Neural cell (in vitro differentiated cells): ENCODE data around the gene PRSS50. TPM values are rescaled to one million over a fixed set of nuclear protein-coding genes. Genes with fewer than 3 reads are reported as not detected.

Experiments
- H2AFZ ChIP-seq: fragments of 200-600, 300-800 bp; sonication (generic), shearing (Covaris generic); 2 replicates; pipeline ENCODE4 v1.6.0; 2014; ENCODE audit warnings: low read depth, mild to moderate bottlenecking, antibody characterized with exemption, low read length, moderate library complexity
- H3F3A ChIP-seq: fragments of 200-600 bp; shearing (Covaris generic); 2 replicates; pipeline ENCODE4 v1.6.1; 2016; ENCODE audit warnings: mild to moderate bottlenecking, moderate library complexity, mixed read lengths, antibody characterized with exemption, low read length; ENCODE audit not compliant: insufficient read depth, poor library complexity, severe bottlenecking
- H3K27ac ChIP-seq: fragments of 200-600, 300-800 bp; sonication (generic), shearing (Covaris generic); 2 replicates; pipeline ENCODE4 v1.5.1; 2014; ENCODE audit warnings: mild to moderate bottlenecking, low read length, moderate library complexity
- H3K27me3 ChIP-seq: fragments of 300-800, 200-600 bp; sonication (generic), shearing (Covaris generic); 2 replicates; pipeline ENCODE4 v1.6.0; 2014; ENCODE audit warnings: mild to moderate bottlenecking, low read depth, low read length, moderate library complexity; ENCODE audit not compliant: insufficient read depth
- H3K36me3 ChIP-seq: fragments of 300-800, 200-600 bp; sonication (generic), shearing (Covaris generic); 2 replicates; pipeline ENCODE4 v1.5.1; 2014; ENCODE audit warnings: mild to moderate bottlenecking, antibody characterized with exemption, low read length, moderate library complexity; ENCODE audit not compliant: insufficient read depth
- H3K4me2 ChIP-seq: fragments of 300-800, 200-600 bp; sonication (generic), shearing (Covaris generic); 2 replicates; pipeline ENCODE4 v1.6.0; 2014; ENCODE audit warnings: mild to moderate bottlenecking, low read length
- H3K4me3 ChIP-seq: fragments of 300-800, 200-600 bp; sonication (generic), shearing (Covaris generic); 2 replicates; pipeline ENCODE4 v1.5.1; 2014; ENCODE audit warnings: mild to moderate bottlenecking, low read length, moderate library complexity
- H3K79me2 ChIP-seq: fragments of 200-600 bp; shearing (Covaris generic); replicated peaks from 2 replicates; pipeline ENCODE4 v1.6.0; 2014; ENCODE audit warnings: mild to moderate bottlenecking, low read length, moderate library complexity; ENCODE audit not compliant: insufficient read depth
- H3K9ac ChIP-seq: fragments of 300-800, 200-600 bp; sonication (generic), shearing (Covaris generic); 2 replicates; pipeline ENCODE4 v1.6.1; 2016; ENCODE audit warnings: mild to moderate bottlenecking, low read length, mixed read lengths
- H3K9me2 ChIP-seq: fragments of 200-600 bp; shearing (Covaris generic); 2 replicates; pipeline ENCODE4 v1.6.1; 2016; ENCODE audit warnings: mild to moderate bottlenecking, low read length, mixed read lengths; ENCODE audit not compliant: insufficient read depth
- H3K9me3 ChIP-seq: fragments of 200-600, 300-800 bp; sonication (generic), shearing (Covaris generic); 2 replicates; pipeline ENCODE4 v1.6.1; 2016; ENCODE audit warnings: mild to moderate bottlenecking, mixed run types, low read length, moderate library complexity, mixed read lengths
- H4K20me1 ChIP-seq: fragments of 200-600 bp; shearing (Covaris generic); 2 replicates; pipeline ENCODE4 v1.6.1; 2016; ENCODE audit warnings: mild to moderate bottlenecking, mixed run types; ENCODE audit not compliant: insufficient read depth
- EP300 ChIP-seq: fragments of 450-650 bp; conservative IDR thresholded peaks from 2 replicates; pipeline ENCODE4 v1.6.1; 2014; ENCODE audit warnings: antibody characterized with exemption, mild to moderate bottlenecking, moderate library complexity; ENCODE audit not compliant: poor library complexity, severe bottlenecking
- EZH2 ChIP-seq: fragments of 200-600, 300-800 bp; shearing (Covaris generic), sonication (generic); IDR thresholded peaks from 2 replicates; pipeline ENCODE4 v1.6.1; 2014; ENCODE audit warnings: antibody characterized with exemption, low read length, borderline replicate concordance, mild to moderate bottlenecking; ENCODE audit not compliant: insufficient read depth, poor library complexity, severe bottlenecking
- MXI1 ChIP-seq: fragments of 450-650 bp; conservative IDR thresholded peaks from 2 replicates; pipeline ENCODE4 v1.6.1; 2014; ENCODE audit warnings: antibody characterized with exemption, mild to moderate bottlenecking; ENCODE audit not compliant: poor library complexity, severe bottlenecking
- POLR2AphosphoS5 ChIP-seq: IDR thresholded peaks from 2 replicates; pipeline ENCODE4 v1.6.1; 2012
- RAD21 ChIP-seq: fragments of 450-650 bp; conservative IDR thresholded peaks from 2 replicates; pipeline ENCODE4 v1.6.1; 2014; ENCODE audit warnings: antibody characterized with exemption, mild to moderate bottlenecking, moderate library complexity
- SMC3 ChIP-seq: fragments of 450-650 bp; conservative IDR thresholded peaks from 2 replicates; pipeline ENCODE4 v1.6.1; 2014; ENCODE audit warnings: antibody characterized with exemption, mild to moderate bottlenecking, moderate library complexity; ENCODE audit not compliant: poor library complexity
- TAF1 ChIP-seq: IDR thresholded peaks from 2 replicates; pipeline ENCODE4 v1.6.1; 2012; ENCODE audit warnings: low read depth
- polyA plus RNA-seq: library from polyadenylated mRNA; depleted of rRNA; stranded (reverse); fragments of >200 nt; gene quantifications from 2 replicates; pipeline ENCODE4 v1.2.3, GENCODE V29; 2014
- TF ChIP-seq, protein P1 (sequence below): fragments of 450-650 bp; IDR thresholded peaks from 2 replicates; pipeline ENCODE4 v1.5.1; 2014; ENCODE audit warnings: antibody characterized with exemption, mild to moderate bottlenecking, moderate library complexity; ENCODE audit not compliant: poor library complexity, severe bottlenecking
- TF ChIP-seq, protein P2 (sequence below): IDR thresholded peaks from 2 replicates; pipeline ENCODE4 v1.6.1; 2012; ENCODE audit warnings: borderline replicate concordance

PRSS50 gene
- polyA plus RNA-seq, 1 donor from 2014 or later = not detected

- H3K79me2 ChIP-seq = no peaks in the 10 kb centered on the region
- H3K27me3 ChIP-seq = no peaks in the 10 kb centered on the region
- H3K4me3 ChIP-seq = no peak overlapping the region
- no peaks in the 10 kb centered on the region for H3K9me2 ChIP-seq
- no peak overlapping the region for H3K27ac ChIP-seq
- no peak overlapping the region for H3K9ac ChIP-seq
- H3K4me2 ChIP-seq = no peak overlapping the region
- TF ChIP-seq RAD21 (no peak), EZH2 (no peak), POLR2AphosphoS5 (no peak), SMC3 (no peak), EP300 (no peak), MXI1 (no peak), TAF1 (no peak)
- TF ChIP-seq, protein P1, sequence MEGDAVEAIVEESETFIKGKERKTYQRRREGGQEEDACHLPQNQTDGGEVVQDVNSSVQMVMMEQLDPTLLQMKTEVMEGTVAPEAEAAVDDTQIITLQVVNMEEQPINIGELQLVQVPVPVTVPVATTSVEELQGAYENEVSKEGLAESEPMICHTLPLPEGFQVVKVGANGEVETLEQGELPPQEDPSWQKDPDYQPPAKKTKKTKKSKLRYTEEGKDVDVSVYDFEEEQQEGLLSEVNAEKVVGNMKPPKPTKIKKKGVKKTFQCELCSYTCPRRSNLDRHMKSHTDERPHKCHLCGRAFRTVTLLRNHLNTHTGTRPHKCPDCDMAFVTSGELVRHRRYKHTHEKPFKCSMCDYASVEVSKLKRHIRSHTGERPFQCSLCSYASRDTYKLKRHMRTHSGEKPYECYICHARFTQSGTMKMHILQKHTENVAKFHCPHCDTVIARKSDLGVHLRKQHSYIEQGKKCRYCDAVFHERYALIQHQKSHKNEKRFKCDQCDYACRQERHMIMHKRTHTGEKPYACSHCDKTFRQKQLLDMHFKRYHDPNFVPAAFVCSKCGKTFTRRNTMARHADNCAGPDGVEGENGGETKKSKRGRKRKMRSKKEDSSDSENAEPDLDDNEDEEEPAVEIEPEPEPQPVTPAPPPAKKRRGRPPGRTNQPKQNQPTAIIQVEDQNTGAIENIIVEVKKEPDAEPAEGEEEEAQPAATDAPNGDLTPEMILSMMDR = no peak
- TF ChIP-seq, protein P2, sequence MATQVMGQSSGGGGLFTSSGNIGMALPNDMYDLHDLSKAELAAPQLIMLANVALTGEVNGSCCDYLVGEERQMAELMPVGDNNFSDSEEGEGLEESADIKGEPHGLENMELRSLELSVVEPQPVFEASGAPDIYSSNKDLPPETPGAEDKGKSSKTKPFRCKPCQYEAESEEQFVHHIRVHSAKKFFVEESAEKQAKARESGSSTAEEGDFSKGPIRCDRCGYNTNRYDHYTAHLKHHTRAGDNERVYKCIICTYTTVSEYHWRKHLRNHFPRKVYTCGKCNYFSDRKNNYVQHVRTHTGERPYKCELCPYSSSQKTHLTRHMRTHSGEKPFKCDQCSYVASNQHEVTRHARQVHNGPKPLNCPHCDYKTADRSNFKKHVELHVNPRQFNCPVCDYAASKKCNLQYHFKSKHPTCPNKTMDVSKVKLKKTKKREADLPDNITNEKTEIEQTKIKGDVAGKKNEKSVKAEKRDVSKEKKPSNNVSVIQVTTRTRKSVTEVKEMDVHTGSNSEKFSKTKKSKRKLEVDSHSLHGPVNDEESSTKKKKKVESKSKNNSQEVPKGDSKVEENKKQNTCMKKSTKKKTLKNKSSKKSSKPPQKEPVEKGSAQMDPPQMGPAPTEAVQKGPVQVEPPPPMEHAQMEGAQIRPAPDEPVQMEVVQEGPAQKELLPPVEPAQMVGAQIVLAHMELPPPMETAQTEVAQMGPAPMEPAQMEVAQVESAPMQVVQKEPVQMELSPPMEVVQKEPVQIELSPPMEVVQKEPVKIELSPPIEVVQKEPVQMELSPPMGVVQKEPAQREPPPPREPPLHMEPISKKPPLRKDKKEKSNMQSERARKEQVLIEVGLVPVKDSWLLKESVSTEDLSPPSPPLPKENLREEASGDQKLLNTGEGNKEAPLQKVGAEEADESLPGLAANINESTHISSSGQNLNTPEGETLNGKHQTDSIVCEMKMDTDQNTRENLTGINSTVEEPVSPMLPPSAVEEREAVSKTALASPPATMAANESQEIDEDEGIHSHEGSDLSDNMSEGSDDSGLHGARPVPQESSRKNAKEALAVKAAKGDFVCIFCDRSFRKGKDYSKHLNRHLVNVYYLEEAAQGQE = no peak
- H2AFZ ChIP-seq = no peak overlapping the region
- no peaks in the 10 kb centered on the region for H3F3A ChIP-seq
- H4K20me1 ChIP-seq = no peaks in the 10 kb centered on the region
- no peaks in the 10 kb centered on the region for H3K9me3 ChIP-seq
- no peaks in the 10 kb centered on the region for H3K36me3 ChIP-seq
Measured at GRCh38 chr3:46668116-46668515, 49.6 kb downstream of the PRSS50 start.

GRCh38 chr3:46667657-46668056 lies 50.0 kb downstream of the PRSS50 start:
- no peak overlapping the region for H3K4me3 ChIP-seq
- no peak overlapping the region for H3K4me2 ChIP-seq
- no peaks in the 10 kb centered on the region for H4K20me1 ChIP-seq
- no peaks in the 10 kb centered on the region for H3K9me3 ChIP-seq
- no peaks in the 10 kb centered on the region for H3K79me2 ChIP-seq
- TF ChIP-seq TAF1 (no peak), POLR2AphosphoS5 (no peak), EP300 (no peak), RAD21 (no peak), MXI1 (no peak), SMC3 (no peak), EZH2 (no peak)
- TF ChIP-seq, protein P2 = no peak
- TF ChIP-seq, protein P1 = no peak
- no peaks in the 10 kb centered on the region for H3K27me3 ChIP-seq
- no peak overlapping the region for H3K9ac ChIP-seq
- no peak overlapping the region for H3K27ac ChIP-seq
- H3F3A ChIP-seq = no peaks in the 10 kb centered on the region
- H3K9me2 ChIP-seq = no peaks in the 10 kb centered on the region
- H3K36me3 ChIP-seq = no peaks in the 10 kb centered on the region
- no peak overlapping the region for H2AFZ ChIP-seq
